Keratinocyte (primary cell): ENCODE data around the gene ASTN2. TPM values are rescaled to one million over a fixed set of nuclear protein-coding genes. Genes with fewer than 3 reads are reported as not detected.

Experiments used
- DNase-seq: peaks from one replicate; pipeline ENCODE4 v3.0.0-alpha.2; 2011; ENCODE audit warnings: low read depth, missing footprints, low spot score
- FAIRE-seq: peaks from 2 replicates; lab custom pipeline; 2011; peaks lifted over from hg19 to GRCh38; lab: Jason Lieb, UNC
- H2AFZ ChIP-seq: 2 replicates; pipeline ENCODE4 v1.6.0; 2012; ENCODE audit warnings: low read length, control low read depth, inconsistent platforms; ENCODE audit not compliant: control insufficient read depth
- H3K27ac ChIP-seq: 2 replicates; pipeline ENCODE4 v1.5.1; 2011; ENCODE audit warnings: low read length; ENCODE audit not compliant: control insufficient read depth, insufficient read depth
- H3K27me3 ChIP-seq: 3 replicates; pipeline ENCODE4 v1.6.0; 2011; ENCODE audit warnings: low read length; ENCODE audit not compliant: control insufficient read depth, insufficient read depth; ENCODE audit errors: extremely low read depth
- H3K36me3 ChIP-seq, 2 experiments: 2 replicates in 1 of 2; 3 replicates in 1 of 2; pipeline ENCODE4 v1.5.1; 2011; ENCODE audit warnings: low read length in 2 of 2, mild to moderate bottlenecking in 1 of 2; ENCODE audit not compliant: control insufficient read depth in 2 of 2, insufficient read depth in 2 of 2; ENCODE audit errors: extremely low read depth in 1 of 2
- H3K4me1 ChIP-seq: 3 replicates; pipeline ENCODE4 v1.5.1; 2011; ENCODE audit warnings: low read length; ENCODE audit not compliant: control insufficient read depth, insufficient read depth; ENCODE audit errors: extremely low read depth
- H3K4me2 ChIP-seq: 3 replicates; pipeline ENCODE4 v1.6.0; 2011; ENCODE audit warnings: low read depth, low read length; ENCODE audit not compliant: control insufficient read depth, insufficient read depth; ENCODE audit errors: extremely low read depth
- H3K4me3 ChIP-seq, 3 experiments: fragments of 200-600 bp in 1 of 3; sonication (generic) in 1 of 3; 2 replicates in 2 of 3; 3 replicates in 1 of 3; pipeline ENCODE4 v1.5.1; 2011 to 2016; ENCODE audit warnings: low read length in 3 of 3, mild to moderate bottlenecking in 3 of 3, control low read depth in 2 of 3, inconsistent platforms in 1 of 3, low read depth in 1 of 3, mixed read lengths in 1 of 3, mixed run types in 1 of 3, moderate library complexity in 1 of 3; ENCODE audit not compliant: control insufficient read depth in 2 of 3, insufficient read depth in 2 of 3; ENCODE audit errors: extremely low read depth in 1 of 3
- H3K79me2 ChIP-seq: 2 replicates; pipeline ENCODE4 v1.6.0; 2012; ENCODE audit warnings: low read length; ENCODE audit not compliant: control insufficient read depth, insufficient read depth
- H3K9ac ChIP-seq: 3 replicates; pipeline ENCODE4 v1.6.0; 2011; ENCODE audit warnings: low read length; ENCODE audit not compliant: control insufficient read depth, insufficient read depth; ENCODE audit errors: extremely low read depth
- H3K9me1 ChIP-seq: 3 replicates; pipeline ENCODE4 v1.6.0; 2011; ENCODE audit warnings: low read length; ENCODE audit not compliant: control insufficient read depth, insufficient read depth; ENCODE audit errors: extremely low read depth
- H3K9me3 ChIP-seq: 2 replicates; pipeline ENCODE4 v1.5.1; 2012; ENCODE audit warnings: low read depth, low read length; ENCODE audit not compliant: control insufficient read depth
- H4K20me1 ChIP-seq: 3 replicates; pipeline ENCODE4 v1.6.0; 2011; ENCODE audit warnings: low read length; ENCODE audit not compliant: control insufficient read depth, insufficient read depth; ENCODE audit errors: extremely low read depth
- EZH2 ChIP-seq: IDR thresholded peaks from one replicate; pipeline ENCODE4 v1.6.1; 2012; ENCODE audit warnings: inconsistent platforms, mild to moderate bottlenecking, low read length, moderate library complexity
- dilution Hi-C: fragments of 300-500 bp; cut with MboI; formaldehyde crosslinking; loops from one replicate; pipeline ENCODE4 v1.7.0; 2020; ENCODE audit warnings: low sequenced_read_pairs; ENCODE audit not compliant: extremely low pct_ligation_motif_present
- polyA plus RNA-seq, 5 experiments: library from polyadenylated mRNA; depleted of rRNA in 3 of 5; stranded (reverse) in 3 of 5; stranded (forward) in 1 of 5; unstranded in 1 of 5; fragments of >200 nt; gene quantifications; 1 replicate in 1 of 5; 2 replicates in 3 of 5; 3 replicates in 1 of 5; pipeline versions ENCODE4 v1.2.1 to v1.2.3, GENCODE V29; 2011 to 2012; ENCODE audit warnings: missing spikeins in 2 of 5, low read depth in 1 of 5, low replicate concordance in 1 of 5
- TF ChIP-seq, protein P1 (sequence below), 3 experiments: IDR thresholded peaks in 1 of 3; conservative IDR thresholded peaks in 1 of 3; optimal IDR thresholded peaks in 1 of 3; 2 replicates in 2 of 3; 3 replicates in 1 of 3; pipeline versions ENCODE3 to v1.5.1; 2011; ENCODE audit warnings: low read length in 3 of 3, mild to moderate bottlenecking in 3 of 3, moderate library complexity in 2 of 3, control low read depth in 1 of 3, inconsistent platforms in 1 of 3; ENCODE audit not compliant: insufficient read depth in 2 of 3; ENCODE audit errors: extremely low read depth in 1 of 3

ASTN2 gene
- polyA plus RNA-seq, 1 donor (not counting 4 experiments of a cell fraction or from before 2014, with no cell fraction given) = 0.31 TPM

DNA sequence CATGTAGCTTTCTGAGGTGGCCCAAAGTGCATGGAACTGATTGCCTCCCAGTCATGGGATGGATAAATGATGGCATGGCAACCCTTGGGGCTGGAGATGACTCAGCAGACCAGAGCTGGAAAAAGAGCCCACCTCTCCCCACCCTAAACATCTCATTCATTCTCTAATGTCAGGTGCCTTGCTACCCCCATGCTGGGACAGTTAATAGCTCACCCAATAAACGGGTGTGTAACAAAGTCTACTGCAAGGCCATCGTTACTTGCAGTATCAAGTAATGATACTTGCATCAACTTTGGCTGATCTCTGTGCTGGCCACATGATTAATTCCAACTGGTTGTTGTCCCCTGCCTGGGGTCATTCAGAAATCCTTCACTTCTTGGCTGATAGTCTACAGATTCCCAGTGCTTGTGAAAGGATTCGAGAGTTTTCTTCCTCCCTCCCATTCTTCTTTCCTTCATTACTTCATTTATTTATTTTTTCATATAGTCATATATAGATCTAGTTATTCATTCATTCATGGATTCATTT is 850.5 kb downstream of the ASTN2 start:
- no peak overlapping the region for H3K27ac ChIP-seq
- no peak overlapping the region for H3K9ac ChIP-seq
- H3K36me3 ChIP-seq = no peaks in the 10 kb centered on the region
- H3K4me2 ChIP-seq = no peak overlapping the region
- DNase-seq (no peak), FAIRE-seq (no peak)
- H3K9me3 ChIP-seq = no peaks in the 10 kb centered on the region
- H3K79me2 ChIP-seq = no peaks in the 10 kb centered on the region
- H3K27me3 ChIP-seq = no peaks in the 10 kb centered on the region
- no peaks in the 10 kb centered on the region for H3K9me1 ChIP-seq
- dilution Hi-C loops = no loop called here
- no peaks in the 10 kb centered on the region for H4K20me1 ChIP-seq
- TF ChIP-seq, protein P1, sequence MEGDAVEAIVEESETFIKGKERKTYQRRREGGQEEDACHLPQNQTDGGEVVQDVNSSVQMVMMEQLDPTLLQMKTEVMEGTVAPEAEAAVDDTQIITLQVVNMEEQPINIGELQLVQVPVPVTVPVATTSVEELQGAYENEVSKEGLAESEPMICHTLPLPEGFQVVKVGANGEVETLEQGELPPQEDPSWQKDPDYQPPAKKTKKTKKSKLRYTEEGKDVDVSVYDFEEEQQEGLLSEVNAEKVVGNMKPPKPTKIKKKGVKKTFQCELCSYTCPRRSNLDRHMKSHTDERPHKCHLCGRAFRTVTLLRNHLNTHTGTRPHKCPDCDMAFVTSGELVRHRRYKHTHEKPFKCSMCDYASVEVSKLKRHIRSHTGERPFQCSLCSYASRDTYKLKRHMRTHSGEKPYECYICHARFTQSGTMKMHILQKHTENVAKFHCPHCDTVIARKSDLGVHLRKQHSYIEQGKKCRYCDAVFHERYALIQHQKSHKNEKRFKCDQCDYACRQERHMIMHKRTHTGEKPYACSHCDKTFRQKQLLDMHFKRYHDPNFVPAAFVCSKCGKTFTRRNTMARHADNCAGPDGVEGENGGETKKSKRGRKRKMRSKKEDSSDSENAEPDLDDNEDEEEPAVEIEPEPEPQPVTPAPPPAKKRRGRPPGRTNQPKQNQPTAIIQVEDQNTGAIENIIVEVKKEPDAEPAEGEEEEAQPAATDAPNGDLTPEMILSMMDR (optimal IDR thresholded peaks at IDR 0.05 in 1 of 3, IDR thresholded peaks at IDR 0.05 in 1 of 3, conservative IDR thresholded peaks at IDR 0.05 in 1 of 3; ENCODE audit: extremely low read depth in 1 of 3, insufficient read depth in 2 of 3, low read length in 3 of 3) = no peak
- no peak for TF ChIP-seq EZH2
- no peak overlapping the region for H2AFZ ChIP-seq
- H3K4me1 ChIP-seq = peaks cover 26% of the 10 kb centered on the region
- H3K4me3 ChIP-seq = no peak overlapping the region

DNA sequence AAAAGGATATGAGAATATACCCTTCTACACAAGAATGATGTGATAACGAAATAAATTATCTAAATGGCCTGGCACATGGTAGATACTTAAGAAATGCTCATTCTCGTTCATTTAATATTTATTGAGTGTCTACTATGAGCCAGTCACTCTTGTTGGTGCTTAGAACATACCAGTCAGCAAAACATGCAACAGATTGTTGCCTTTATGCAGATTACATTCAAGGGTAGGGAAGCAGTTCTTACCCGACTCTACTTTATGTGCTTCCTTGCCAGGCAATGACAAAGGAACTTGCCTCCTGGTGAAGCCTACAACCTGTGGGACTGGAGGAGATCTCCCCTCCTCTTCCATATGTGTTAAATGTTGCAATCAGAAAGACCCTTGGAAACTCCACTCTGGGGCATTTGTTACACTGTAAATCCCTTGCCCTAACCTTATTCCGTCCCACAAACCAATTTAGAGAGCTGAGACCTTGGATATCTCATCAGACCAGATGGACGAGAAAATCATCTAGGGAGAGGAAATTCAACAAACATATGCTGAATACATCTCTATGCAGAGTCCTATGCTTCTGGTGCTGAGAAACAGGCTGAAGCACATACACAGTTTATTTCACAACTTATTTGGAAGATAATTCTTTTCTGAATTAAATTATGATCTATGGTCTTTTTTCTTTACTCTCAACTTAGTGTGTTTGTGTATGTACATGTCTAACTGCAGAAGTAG is 855.9 kb downstream of the ASTN2 start:
- Histone ChIP-seq H3K9ac (no peak overlapping the region), H3K4me1 (no peaks in the 10 kb centered on the region), H2AFZ (no peak overlapping the region), H3K4me3 (no peak overlapping the region), H3K36me3 (no peaks in the 10 kb centered on the region), H3K27me3 (no peaks in the 10 kb centered on the region), H3K9me1 (no peaks in the 10 kb centered on the region), H4K20me1 (no peaks in the 10 kb centered on the region), H3K27ac (no peak overlapping the region), H3K4me2 (no peak overlapping the region), H3K9me3 (no peaks in the 10 kb centered on the region), H3K79me2 (no peaks in the 10 kb centered on the region)
- dilution Hi-C loops = no loop called here
- DNase-seq (no peak), FAIRE-seq (no peak)
- TF ChIP-seq, protein P1 (optimal IDR thresholded peaks at IDR 0.05 in 1 of 3, IDR thresholded peaks at IDR 0.05 in 1 of 3, conservative IDR thresholded peaks at IDR 0.05 in 1 of 3; ENCODE audit: extremely low read depth in 1 of 3, insufficient read depth in 2 of 3, low read length in 3 of 3) = no peak
- no peak for TF ChIP-seq EZH2
